Choroid plexus epithelial cell (primary cell): Measurements from ENCODE around the gene APRT.

Source experiments
- DNase-seq: peaks from one replicate; pipeline ENCODE4 v3.0.0-alpha.2; 2010; ENCODE audit warnings: low read depth
- H3K4me3 ChIP-seq: 2 replicates; pipeline ENCODE4 v1.5.1; 2011; ENCODE audit warnings: low read depth, mild to moderate bottlenecking, control low read depth, low read length, moderate library complexity
- TF ChIP-seq, protein P1 (sequence below): conservative IDR thresholded peaks from 2 replicates; pipeline ENCODE4 v1.5.1; 2011; ENCODE audit warnings: low read depth, mild to moderate bottlenecking, control low read depth, inconsistent platforms, low read length, moderate library complexity

Gene APRT

GRCh38 chr16:88764913-88765349, 46.8 kb downstream of the APRT start:
- TF ChIP-seq, protein P1, sequence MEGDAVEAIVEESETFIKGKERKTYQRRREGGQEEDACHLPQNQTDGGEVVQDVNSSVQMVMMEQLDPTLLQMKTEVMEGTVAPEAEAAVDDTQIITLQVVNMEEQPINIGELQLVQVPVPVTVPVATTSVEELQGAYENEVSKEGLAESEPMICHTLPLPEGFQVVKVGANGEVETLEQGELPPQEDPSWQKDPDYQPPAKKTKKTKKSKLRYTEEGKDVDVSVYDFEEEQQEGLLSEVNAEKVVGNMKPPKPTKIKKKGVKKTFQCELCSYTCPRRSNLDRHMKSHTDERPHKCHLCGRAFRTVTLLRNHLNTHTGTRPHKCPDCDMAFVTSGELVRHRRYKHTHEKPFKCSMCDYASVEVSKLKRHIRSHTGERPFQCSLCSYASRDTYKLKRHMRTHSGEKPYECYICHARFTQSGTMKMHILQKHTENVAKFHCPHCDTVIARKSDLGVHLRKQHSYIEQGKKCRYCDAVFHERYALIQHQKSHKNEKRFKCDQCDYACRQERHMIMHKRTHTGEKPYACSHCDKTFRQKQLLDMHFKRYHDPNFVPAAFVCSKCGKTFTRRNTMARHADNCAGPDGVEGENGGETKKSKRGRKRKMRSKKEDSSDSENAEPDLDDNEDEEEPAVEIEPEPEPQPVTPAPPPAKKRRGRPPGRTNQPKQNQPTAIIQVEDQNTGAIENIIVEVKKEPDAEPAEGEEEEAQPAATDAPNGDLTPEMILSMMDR = no peak
- no peak overlapping the region for H3K4me3 ChIP-seq
- no peak for DNase-seq

DNA sequence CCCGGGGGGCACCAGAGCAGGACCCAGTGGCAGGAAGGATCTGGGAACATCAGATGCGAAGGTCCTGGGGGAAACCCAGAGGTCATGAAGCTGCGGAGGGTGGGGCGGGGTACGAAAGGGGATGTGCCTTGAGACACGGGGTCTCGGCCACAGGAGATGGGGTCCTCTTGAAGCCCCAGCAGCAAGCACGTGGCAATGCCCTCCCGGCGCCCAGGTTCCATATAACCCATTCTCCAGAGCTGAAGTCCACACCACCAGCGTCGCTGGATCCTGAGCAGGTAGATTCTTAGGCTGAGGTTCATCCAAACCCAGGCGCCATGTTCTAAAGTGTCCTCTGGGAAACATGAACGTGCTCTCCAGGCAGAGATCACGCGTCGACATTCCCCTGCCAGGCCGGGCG, 47.6 kb downstream of the APRT start:
- no peak for DNase-seq

GRCh38 chr16:88763502-88764053, 48.1 kb downstream of the APRT start:
- H3K4me3 ChIP-seq = no peak overlapping the region
- TF ChIP-seq, protein P1 = no peak
- DNase-seq = no peak

More for the DNA sequence above, 47.6 kb downstream of the APRT start:
- H3K4me3 ChIP-seq = no peak overlapping the region
- TF ChIP-seq, protein P1 = no peak

DNA sequence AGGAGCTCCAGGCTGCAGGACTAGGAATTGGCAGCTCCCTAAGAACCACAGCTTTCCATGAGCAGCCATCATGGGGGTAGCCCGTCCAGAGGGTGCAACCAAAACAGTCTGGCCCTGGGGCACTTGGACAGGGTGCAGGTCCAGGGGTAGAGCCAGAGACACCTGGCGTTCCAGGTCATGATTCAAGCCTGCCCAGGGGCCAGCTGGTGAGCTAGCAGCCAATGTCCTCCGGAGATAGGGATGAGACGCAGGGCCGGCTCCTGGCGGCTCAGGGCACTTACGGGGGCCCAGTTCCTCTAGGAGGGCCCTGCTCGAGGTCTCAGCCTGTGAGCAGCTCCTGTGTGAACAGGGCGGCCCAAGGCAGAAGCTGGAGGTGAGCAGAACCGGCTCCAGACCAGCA, 48.8 kb downstream of the APRT start:
- no peak overlapping the region for H3K4me3 ChIP-seq
- DNase-seq = no peak
- TF ChIP-seq, protein P1 = no peak

DNA sequence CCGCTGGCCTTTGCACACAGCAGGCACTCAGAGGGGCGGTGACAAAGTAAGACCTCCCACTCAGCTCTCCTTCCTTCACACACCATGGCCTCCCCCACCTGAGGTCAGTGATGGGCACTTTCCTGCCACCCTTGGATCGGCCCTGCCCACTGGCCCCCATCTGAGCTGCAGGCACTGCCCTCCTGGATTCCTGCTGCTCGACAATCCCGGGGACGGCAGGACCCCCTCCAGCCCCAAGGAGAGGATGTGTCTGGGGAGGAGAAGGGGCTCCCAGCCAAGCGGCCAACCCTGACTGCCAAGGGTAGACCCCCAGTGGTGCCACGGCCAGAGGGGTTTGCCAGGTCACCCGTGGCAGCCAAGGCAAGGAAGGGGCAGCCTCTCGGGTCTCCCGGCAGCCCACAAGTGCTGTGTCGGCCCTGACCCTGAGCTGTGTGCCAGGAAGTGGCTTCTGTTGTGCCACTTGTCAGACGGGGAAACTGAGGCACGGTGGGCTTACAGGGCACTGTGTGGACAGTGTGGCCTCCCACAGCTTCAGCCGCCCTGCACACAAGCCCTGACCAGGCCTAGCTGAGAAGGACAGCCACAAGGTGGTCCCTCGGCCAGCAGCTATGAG, 49.4 kb downstream of the APRT start:
- TF ChIP-seq, protein P1 = no peak
- H3K4me3 ChIP-seq = no peak overlapping the region
- DNase-seq = no peak

DNA sequence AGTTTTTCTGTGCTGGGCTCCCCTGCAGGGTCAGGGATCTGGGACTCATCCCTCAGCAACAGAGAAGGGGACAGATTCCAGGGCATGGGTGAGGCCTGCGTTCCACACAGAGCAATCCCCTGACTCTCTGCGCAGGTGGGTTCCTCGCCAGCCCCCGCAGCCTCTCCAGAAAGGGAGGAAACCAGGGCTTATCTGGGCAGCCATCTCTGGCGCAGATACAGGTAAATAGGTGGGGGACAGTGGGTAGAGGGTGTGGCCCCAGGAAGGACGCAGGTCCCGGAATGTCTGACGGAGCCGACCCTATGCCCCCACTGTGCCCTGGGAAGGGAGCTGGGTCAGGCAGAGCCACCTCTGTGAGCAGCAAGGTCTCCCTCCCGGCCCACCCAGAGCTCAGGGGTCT, 49.9 kb downstream of the APRT start:
- no peak overlapping the region for H3K4me3 ChIP-seq
- no peak for DNase-seq
- TF ChIP-seq, protein P1 = no peak

- no peak for DNase-seq
- TF ChIP-seq, protein P1 = no peak
- no peak overlapping the region for H3K4me3 ChIP-seq
Measured at GRCh38 chr16:88761143-88761534, 50.6 kb downstream of the APRT start.
